Effector CD4-positive, alpha-beta T cell (primary cell): ENCODE results near the gene WWP2.
"Not testable (repeated sequence)": the region's sequence is repeated elsewhere in the genome, so short reads cannot be mapped to it uniquely, and the experiment has no call there.

Source experiments
- DNase-seq: peaks from one replicate; pipeline ENCODE4 v3.0.0-alpha.2; 2020
- total RNA-seq: gene quantifications from one replicate; lab custom pipeline; 2026; lab: John Stamatoyannopoulos, UW

WWP2 gene
- 81.6 reads per million, percentile 78 among the genes with 10 or more reads in this experiment for total RNA-seq

GRCh38 chr16:69761983-69762813 lies at the start of gene WWP2:
WWP2 (plus strand) TSS chr16:69762332; CDS start chr16:69787011, 24,679 bp downstream.
- peak; percentile 76 for DNase-seq

DNA sequence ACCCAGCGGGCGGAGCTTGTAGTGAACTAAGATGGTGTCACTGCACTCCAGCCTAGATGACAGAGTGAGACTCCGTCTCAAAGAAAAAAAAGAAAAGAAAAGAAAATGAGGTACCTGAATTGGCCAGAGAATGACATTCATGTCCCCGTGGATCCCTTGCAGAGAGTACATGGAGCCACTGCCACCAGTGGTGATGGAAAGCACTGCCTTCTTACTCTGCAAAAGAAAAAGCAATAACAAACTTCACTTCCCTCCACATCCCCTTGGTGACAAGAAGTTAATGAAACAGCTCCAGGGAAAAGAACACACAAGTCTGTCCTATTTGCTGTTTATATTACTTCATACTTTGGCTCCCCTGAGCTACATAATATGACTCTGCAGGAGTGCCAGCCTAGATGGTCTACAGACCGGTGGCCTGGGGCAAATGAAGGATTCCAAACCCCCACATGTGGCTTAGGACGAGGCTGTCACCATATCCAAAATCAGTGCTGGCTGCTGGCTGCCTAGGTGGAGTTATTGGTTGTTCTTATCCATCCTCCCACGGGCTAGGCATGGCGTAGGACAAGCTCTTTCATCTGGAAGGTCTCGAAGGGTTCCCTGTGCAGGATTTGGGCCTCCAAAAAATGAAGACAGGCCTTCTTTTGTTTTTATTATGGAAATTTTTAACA lies 49.1 kb upstream of the WWP2 start:
- DNase-seq, result no peak

- no peak for DNase-seq
Measured at GRCh38 chr16:69717066-69717465, 45.1 kb upstream of the WWP2 start.

- DNase-seq, result no peak
Measured at GRCh38 chr16:69718111-69718764, 43.9 kb upstream of the WWP2 start.

DNA sequence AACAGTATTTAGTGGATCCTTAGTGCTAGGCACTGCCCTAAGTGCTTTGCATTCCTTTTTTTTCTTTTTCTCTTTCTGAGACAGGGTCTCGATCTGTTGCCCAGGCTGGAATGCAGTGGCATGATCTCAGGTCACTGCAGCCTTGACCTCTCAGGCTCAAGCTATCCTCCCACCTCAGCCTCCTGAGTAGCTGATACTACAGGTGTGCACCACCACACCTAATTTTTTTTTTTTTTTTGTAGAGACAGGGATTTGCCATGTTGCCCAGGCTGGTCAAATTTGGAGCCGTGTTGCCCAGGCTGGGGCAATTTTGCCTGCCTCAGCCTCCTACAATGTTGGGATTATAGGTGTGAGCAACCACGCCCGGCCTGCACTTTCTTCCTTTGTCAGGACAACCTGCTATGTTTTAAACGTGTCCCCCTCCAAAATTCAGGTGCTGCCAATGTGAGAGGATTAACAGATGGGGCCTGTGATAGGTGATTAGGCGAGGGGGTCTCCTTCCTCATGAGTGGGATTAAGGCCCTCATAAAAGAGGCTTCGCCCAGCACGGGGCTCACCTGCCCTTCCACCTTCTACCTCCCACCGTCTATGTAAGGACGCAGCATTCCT lies 41.2 kb upstream of the WWP2 start:
- DNase-seq, result no peak

- no peak for DNase-seq
Measured at GRCh38 chr16:69721441-69721957, 40.6 kb upstream of the WWP2 start.

DNA sequence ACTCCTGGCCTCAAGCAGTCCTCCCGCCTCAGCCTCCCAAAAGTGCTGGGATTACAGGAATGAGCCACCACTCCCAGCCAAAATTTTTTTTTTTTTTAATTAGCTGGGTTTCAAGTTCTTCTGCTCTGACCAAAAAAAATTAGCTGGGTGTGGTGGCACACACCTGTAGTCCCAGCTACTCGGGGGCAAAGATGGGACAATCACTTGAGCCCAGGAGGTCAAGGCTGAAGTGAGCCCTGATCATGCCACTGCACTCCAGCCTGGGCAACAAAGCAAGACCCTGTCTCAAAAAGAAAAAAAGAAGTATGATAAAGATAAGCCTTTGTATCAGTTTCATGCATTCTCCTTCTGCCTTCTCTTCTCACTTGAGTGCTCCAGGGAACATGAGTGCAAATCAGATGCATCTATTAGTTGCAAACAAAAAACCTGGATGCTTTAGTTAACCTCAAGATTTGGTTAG lies 37.7 kb upstream of the WWP2 start:
- DNase-seq, result no peak

DNA sequence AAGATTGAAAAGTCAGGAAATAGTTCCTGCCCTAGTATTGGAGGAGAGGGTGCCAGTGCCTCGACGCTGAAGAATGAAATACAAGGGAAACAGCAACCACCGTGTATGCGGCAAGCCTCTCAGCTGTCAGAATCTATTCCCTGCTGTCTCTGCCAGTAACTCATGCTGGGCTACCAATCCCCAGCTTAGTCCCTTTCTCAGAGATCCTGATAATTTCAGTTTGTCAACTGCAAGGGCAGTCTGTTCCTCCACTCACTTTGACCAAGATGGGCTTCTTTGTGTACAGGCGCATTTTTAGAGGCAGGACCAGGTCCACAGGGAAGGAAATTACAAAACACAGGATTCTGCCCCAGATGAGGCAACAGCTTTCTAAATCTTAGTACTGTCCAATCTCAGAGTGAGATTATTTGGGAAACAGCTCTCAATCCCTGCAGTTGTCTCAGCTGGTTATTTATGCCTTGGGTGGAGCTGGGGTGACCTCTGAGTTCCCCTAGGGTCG lies 37.1 kb upstream of the WWP2 start:
- no peak for DNase-seq

GRCh38 chr16:69725480-69726312 lies 36.4 kb upstream of the WWP2 start:
- DNase-seq, result no peak

DNA sequence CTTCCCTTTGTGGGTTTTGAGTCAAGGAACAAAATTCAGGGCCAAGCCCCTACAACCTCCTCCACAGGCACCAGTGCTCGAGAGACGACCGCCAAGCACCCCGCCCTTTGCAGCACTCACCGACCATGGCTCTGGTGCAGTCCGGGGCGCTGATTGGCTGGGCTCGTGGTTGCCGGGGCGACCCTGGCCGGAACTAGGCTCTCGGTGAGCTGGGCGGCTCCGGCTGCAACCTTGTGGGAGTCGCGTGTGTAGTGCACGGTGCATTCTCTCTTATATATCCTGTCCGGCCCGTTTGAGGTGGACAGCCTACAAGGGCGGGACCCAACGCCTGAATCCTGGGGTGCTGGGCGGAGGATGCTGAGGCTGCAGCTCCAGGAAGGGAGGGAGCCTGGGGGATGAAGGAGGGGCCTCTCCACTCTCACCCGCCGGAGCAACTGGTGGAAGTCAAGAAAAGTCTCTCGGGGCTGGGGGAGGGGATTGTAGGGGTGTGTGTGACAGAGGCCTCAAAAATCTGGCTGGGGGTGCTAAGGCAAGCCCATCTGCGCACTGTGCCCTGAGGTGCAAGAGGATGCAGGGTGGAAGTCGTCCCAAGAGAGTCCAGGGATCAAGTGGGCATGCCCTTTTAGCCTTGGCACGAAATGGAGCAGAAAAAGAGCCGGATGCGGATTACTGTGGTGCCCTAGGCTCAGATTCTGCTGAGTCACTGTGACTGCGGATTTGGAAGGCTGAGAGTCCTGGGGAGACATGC lies 35.6 kb upstream of the WWP2 start, which contains the start of gene NQO1:
NQO1 (minus strand) TSS at position 248 of the 748 bp plus-strand sequence; CDS start at position 127, 121 bp downstream.
- DNase-seq, result peak; percentile 73

- no peak for DNase-seq
Measured at GRCh38 chr16:69727916-69728270, 34.2 kb upstream of the WWP2 start.

DNA sequence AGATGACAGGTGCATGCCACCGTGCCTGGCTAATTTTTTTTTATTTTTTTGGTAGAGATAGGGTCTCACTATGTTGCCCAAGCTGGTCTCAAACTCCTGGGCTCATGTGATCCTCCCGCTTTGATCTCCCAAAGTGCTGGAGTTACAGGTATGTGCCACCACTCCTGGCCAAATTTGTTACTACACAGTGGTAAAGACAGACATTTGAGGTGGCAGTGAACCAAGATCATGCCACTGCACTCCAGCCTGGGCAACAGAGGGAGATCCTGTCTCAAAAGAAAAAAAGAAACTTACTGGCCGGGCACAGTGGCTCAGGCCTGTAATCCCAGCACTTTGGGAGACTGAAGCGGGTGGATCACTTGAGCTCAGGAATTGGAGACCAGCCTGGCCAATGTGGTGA lies 33.1 kb upstream of the WWP2 start:
- DNase-seq, result not testable (repeated sequence)

DNA sequence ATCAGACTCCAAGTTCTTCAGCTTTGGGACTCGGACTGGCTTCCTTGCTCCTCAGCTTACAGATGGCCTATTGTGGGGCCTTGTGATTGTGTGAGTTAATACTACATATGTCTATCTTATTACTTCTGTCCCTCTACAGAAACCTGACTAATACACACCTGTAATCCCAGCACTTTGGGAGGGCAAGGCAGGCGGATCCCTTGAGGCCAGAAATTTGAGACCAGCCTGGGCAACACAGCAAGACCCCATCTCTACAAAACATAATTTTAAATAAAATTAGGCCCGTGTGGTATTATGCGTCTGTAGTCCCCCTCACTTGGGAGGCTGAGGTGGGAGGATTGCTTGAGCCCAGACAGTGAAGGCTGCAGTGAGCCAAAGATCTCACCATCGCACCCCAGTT lies 30.9 kb upstream of the WWP2 start:
- not testable (repeated sequence) for DNase-seq

DNA sequence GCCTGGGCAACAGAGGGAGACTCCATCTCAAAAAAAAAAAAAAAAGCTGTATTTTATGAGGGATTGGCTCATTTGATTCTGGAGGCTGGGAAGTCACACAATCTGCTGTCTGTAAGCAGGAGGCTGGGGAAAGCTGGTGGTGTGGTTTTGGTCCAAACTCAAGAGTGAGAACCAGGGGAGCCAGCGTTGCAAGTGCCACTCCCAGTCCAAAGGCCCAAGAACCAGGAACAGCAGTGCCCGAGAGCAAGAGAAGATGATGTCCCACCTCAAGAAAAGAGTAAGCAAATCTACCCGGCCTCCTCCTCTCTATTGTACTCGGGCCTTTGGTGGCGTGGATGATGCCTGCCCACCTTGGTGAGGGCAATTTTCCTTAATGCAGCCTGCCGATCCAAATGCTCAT lies 30.0 kb upstream of the WWP2 start:
- DNase-seq, result no peak

- no peak for DNase-seq
Measured at GRCh38 chr16:69741519-69741918, 20.6 kb upstream of the WWP2 start.

DNA sequence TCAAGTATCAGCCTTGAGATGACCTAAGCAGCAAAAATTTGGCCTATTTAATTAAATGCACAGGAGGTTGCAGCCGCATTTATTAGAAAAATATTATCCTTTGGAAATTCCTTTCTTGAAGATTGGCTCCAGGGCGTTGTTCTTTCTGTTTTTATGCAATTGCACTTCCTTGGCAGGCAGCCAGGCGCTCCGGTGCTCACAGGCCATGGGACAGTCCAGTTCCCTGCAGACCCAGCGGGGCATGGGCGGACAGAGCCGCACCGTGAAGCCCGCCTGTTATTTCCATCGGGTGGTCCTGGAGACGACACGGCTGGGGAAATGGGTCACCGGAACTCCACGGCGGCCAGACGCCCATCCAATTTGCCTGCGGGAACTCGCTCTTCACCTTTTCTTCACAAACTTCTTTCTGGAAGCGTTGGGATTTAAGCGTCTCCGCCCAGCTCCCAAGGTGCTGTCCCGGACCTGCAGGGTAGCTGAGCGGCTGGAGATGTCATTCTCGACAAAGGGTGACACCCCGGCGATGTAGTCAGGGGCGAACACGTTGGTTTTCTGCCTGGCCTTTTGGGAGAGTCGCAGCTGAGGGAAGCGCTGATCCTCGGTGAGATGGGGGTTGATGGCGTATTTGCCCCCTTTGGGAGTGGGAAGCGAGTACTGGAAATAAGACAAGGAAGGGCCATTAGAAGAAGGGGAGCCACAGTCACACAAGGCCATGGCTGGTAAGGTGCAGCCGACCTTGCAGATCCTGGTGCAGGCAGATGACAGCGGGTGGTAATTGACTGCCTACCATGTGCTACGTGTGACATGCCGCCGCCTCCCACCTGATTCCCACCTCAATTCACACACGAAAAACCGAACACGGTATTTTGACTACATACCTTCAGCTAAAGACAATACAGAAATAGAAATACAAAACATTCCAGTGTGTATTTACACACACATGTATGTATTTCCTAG lies 19.9 kb upstream of the WWP2 start:
- DNase-seq, result no peak

DNA sequence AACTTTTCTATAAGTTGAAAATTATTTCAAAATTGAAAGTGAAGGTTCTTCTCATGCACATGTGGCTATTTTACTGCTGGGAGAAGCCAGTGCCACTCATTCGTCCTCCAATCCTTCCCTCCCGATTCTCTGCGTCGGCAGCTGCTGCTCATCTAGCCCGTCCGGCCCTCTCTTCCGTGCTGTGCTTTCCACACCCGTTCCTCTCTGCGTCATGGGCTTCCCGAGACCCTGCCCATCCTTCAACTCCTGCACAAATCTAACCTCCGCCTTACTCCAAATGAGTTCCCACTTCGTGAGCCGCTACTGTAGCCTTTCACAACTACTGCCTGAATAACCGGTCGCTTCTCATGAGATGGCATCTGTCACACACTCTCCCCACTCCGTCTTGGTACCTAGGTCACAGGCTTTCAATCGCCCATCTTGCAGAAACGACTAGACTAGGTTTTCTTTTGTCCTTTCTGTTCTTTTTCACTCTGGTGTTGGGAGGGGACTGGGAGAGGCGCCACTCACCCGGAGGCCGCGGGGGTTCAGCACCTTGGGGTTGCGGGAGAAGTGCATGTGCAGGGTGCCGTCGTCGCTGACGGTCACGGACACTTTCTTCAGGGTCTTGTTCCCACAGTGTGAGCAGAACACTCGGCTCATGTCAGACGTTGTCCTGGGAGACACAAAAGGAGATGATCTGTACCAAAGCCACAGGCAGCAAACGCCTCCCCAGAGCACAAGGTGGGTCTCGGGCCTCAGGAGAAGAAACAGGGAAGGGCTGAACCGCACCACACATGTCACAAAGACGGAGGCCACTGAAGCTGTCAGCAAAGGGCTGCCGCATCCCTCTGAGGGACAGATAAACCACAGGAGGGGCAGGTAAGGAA lies 17.5 kb upstream of the WWP2 start:
- no peak for DNase-seq

DNA sequence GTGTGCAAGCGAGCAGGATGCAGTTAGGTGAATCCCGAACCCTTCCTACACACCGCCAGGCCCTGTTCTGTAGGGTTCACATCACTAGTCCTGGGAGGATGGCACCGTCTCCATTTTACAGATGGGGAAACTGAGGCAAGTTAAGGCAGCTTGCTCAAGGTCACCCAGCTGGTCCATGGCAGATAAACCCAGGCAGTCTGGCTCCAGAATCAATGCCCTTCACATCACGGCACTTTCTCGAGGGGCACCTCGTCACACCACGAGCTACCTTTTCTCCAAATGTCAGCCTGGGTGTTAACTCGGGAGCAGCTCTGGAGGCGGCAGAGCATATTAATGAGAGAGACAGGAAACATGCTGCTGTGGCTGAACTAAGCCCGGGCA lies 16.9 kb upstream of the WWP2 start:
- DNase-seq, result no peak

GRCh38 chr16:69745959-69746358 lies 16.2 kb upstream of the WWP2 start:
- no peak for DNase-seq
